Coronary artery (tissue), 2 donors: ENCODE results near the gene RRAGC.

Experiments used
- DNase-seq: peaks from one replicate; pipeline ENCODE4 v3.0.0-alpha.2; 2017; ENCODE audit warnings: low spot score
- H3K27ac ChIP-seq, 2 donors: fragments of 200-600 bp; sonication (generic); one replicate each; pipeline ENCODE4 v1.5.1; 2016 to 2019
- H3K4me3 ChIP-seq: fragments of 200-600 bp; sonication (generic); 2 replicates; pipeline ENCODE4 v1.5.1; 2016; ENCODE audit warnings: mild to moderate bottlenecking, moderate library complexity
- TF ChIP-seq, protein P1 (sequence below): fragments of 200-600 bp; sonication (generic); IDR thresholded peaks from one replicate; pipeline ENCODE4 v1.5.1; 2019; ENCODE audit warnings: antibody characterized with exemption

Gene RRAGC

DNA sequence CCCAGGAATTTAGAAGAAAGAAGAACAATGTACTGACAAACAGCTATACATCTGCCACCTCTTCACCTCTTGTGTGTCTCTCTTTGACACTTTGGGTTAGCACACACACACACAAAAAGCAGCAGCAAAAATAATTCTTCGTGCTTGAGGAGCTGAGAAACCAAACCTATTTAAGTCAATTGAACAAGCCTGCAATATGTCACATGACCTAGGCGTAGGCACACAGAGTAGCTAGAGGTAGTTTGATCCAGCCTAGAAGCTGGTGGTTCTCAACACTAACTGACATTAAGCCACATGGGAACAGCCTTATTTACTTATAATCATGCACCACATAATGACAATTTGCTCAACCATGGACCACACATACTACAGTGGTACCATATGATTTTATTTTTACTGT is 32.3 kb downstream of the RRAGC start:
- TF ChIP-seq, protein P1, sequence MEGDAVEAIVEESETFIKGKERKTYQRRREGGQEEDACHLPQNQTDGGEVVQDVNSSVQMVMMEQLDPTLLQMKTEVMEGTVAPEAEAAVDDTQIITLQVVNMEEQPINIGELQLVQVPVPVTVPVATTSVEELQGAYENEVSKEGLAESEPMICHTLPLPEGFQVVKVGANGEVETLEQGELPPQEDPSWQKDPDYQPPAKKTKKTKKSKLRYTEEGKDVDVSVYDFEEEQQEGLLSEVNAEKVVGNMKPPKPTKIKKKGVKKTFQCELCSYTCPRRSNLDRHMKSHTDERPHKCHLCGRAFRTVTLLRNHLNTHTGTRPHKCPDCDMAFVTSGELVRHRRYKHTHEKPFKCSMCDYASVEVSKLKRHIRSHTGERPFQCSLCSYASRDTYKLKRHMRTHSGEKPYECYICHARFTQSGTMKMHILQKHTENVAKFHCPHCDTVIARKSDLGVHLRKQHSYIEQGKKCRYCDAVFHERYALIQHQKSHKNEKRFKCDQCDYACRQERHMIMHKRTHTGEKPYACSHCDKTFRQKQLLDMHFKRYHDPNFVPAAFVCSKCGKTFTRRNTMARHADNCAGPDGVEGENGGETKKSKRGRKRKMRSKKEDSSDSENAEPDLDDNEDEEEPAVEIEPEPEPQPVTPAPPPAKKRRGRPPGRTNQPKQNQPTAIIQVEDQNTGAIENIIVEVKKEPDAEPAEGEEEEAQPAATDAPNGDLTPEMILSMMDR: no peak
- Histone ChIP-seq H3K27ac (no peak overlapping the region), H3K4me3 (no peak overlapping the region)
- DNase-seq: no peak

DNA sequence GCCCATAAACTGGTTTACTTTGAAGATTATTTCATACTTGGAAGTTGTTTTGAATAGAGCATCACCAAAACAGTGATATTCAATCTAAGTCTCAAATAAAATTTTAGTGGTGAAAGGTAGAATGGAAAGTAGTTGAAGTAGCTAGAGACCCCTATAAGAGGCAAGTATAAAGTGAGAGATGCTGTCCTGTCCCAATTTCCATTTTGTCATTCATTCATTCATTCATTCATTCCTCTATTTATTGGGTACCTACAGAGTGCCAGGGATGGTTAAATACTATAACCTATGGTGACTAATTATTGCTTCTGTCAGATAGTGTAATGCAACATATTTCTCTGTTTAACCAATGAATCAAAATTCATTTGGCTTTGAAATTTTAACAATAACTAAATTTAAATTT is 32.7 kb downstream of the RRAGC start:
- H3K4me3 ChIP-seq: no peak overlapping the region
- H3K27ac ChIP-seq: no peak overlapping the region
- DNase-seq: no peak
- TF ChIP-seq, protein P1: no peak

DNA sequence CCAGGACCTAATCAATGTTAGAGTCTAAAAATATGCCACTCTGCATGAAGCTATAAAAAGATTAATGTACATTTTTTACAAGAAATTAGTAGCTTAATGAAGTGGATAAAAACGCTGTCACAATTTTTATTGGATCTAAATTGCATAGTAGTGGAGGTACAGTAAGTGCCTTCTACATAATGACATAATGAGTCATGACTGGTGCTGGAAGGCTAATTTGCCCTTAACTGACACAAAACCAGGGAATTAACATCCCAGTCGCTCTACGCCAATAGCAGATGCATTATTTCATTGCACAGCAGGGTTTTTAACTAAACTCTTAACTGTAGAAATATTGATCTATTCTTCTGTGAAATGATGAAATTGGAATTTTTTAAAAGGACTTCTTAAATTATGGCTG is 33.3 kb downstream of the RRAGC start:
- TF ChIP-seq, protein P1: no peak
- no peak for DNase-seq
- Histone ChIP-seq H3K27ac (no peak overlapping the region), H3K4me3 (no peak overlapping the region)

DNA sequence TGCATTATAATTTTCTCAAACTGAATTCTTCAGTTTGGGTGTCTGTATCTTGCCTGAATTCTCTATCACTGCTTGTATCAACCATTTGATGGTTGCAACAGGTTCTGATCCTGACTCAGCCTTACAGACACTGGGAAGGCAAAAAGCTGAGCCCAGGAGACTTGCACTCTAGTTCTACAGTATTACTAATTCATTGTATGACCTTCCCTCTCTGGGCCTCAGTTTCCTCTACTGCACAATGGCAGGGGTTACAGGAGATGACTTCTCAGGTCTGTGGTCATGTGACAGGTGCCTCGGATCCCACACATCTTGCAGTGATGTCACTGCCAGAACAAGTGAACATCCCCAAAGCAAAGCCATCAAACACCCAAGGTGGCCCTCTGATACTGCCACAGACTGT is 38.7 kb downstream of the RRAGC start:
- no peak overlapping the region for H3K4me3 ChIP-seq
- TF ChIP-seq, protein P1: no peak

DNA sequence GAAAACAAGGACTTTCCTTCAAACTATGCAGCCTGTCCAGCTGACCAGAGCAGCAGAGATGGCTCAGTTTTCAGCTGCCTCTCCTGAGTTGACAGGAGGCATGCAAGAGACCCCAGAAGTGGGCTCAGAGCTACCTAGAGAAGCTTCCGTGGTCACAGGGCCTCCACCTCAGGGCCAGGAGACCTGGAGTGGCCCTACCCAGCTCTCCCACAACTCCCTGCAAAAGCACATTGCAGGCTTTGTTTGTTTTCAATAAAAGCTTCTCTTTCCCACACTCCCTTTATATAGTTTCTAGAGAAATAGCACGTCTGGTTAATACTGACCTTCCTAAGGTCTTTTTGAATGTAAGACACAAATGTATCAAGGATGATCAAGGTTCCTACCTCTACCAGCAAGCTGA is 40.1 kb downstream of the RRAGC start:
- Histone ChIP-seq H3K4me3 (no peak overlapping the region), H3K27ac (no peak overlapping the region)
- TF ChIP-seq, protein P1: no peak
- no peak for DNase-seq

More for the DNA sequence above, 38.7 kb downstream of the RRAGC start:
- DNase-seq: no peak
- no peak overlapping the region for H3K27ac ChIP-seq

DNA sequence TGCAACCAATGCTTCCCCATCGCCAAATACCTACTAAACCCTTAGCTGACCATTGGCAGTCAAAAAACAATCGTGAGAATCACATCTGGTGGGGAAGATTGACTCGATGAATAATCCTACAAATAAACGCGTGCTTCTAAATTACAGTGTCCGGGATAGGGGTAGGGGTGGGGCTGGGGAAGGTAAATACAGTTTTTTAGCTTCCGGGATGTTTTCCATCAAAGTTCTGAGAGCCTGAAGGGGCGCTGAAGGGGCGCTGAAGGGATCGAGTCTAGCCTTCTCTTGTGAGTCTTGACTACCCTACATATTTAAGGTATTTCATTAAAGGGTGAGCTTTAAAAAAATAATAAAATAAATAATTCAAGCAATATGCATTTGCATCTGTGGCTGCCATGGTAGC is 40.5 kb downstream of the RRAGC start:
- TF ChIP-seq, protein P1: no peak
- H3K4me3 ChIP-seq: no peak overlapping the region
- no peak overlapping the region for H3K27ac ChIP-seq
- no peak for DNase-seq

DNA sequence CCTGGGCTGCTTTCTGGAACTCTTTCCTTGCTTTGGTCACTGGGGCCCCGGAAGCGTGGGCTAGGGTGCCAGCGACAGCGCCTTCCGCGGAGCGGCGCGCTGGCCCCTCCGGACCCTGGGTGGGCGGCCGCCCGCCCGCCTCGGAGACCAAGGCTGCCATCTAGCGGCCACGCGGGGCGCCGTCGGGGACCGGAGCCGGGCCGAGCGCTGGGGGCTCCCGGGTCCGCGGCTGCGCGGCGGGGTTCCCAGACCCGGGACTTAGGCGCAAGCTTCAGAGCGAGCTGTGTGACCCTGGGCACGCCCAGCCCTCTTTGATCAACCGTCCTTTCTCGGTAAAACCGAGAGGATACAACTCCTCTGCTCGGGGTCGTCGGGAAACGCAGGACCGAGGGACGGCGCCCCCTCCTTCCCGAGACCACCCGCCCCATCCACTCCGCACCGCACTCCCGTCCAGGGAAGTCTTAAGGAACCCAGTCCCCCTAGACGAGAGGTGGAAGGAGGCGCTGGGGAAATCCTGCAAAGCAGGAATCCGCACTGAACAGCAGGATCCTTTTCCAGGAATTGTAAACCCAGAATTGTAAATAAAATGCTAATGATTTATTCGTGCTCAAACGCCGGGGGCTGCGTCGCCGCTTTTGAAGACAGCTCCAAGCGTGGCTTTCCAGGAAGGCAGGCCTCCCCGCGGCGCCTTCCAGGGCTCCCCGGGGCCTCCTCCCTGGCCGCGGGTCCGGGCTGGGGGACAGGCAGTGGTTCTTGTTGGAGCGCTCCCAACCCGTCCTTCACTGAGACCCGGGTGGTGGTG is 41.2 kb downstream of the RRAGC start:
- Histone ChIP-seq H3K4me3 (peak overlapping the region; percentile 56), H3K27ac (no peak overlapping the region)
- TF ChIP-seq, protein P1: peak; percentile 81
- DNase-seq: no peak
